Neural cell (in vitro differentiated cells): ENCODE results near the gene PCDHB7. TPM values are rescaled to one million over a fixed set of nuclear protein-coding genes. Genes with fewer than 3 reads are reported as not detected.
"Not testable (repeated sequence)": the region's sequence is repeated elsewhere in the genome, so short reads cannot be mapped to it uniquely, and the experiment has no call there.

ENCODE experiments used
- H2AFZ ChIP-seq: fragments of 200-600, 300-800 bp; sonication (generic), shearing (Covaris generic); 2 replicates; pipeline ENCODE4 v1.6.0; 2014; ENCODE audit warnings: low read depth, mild to moderate bottlenecking, antibody characterized with exemption, low read length, moderate library complexity
- H3F3A ChIP-seq: fragments of 200-600 bp; shearing (Covaris generic); 2 replicates; pipeline ENCODE4 v1.6.1; 2016; ENCODE audit warnings: mild to moderate bottlenecking, moderate library complexity, mixed read lengths, antibody characterized with exemption, low read length; ENCODE audit not compliant: insufficient read depth, poor library complexity, severe bottlenecking
- H3K27ac ChIP-seq: fragments of 200-600, 300-800 bp; sonication (generic), shearing (Covaris generic); 2 replicates; pipeline ENCODE4 v1.5.1; 2014; ENCODE audit warnings: mild to moderate bottlenecking, low read length, moderate library complexity
- H3K27me3 ChIP-seq: fragments of 300-800, 200-600 bp; sonication (generic), shearing (Covaris generic); 2 replicates; pipeline ENCODE4 v1.6.0; 2014; ENCODE audit warnings: mild to moderate bottlenecking, low read depth, low read length, moderate library complexity; ENCODE audit not compliant: insufficient read depth
- H3K36me3 ChIP-seq: fragments of 300-800, 200-600 bp; sonication (generic), shearing (Covaris generic); 2 replicates; pipeline ENCODE4 v1.5.1; 2014; ENCODE audit warnings: mild to moderate bottlenecking, antibody characterized with exemption, low read length, moderate library complexity; ENCODE audit not compliant: insufficient read depth
- H3K4me2 ChIP-seq: fragments of 300-800, 200-600 bp; sonication (generic), shearing (Covaris generic); 2 replicates; pipeline ENCODE4 v1.6.0; 2014; ENCODE audit warnings: mild to moderate bottlenecking, low read length
- H3K4me3 ChIP-seq: fragments of 300-800, 200-600 bp; sonication (generic), shearing (Covaris generic); 2 replicates; pipeline ENCODE4 v1.5.1; 2014; ENCODE audit warnings: mild to moderate bottlenecking, low read length, moderate library complexity
- H3K79me2 ChIP-seq: fragments of 200-600 bp; shearing (Covaris generic); replicated peaks from 2 replicates; pipeline ENCODE4 v1.6.0; 2014; ENCODE audit warnings: mild to moderate bottlenecking, low read length, moderate library complexity; ENCODE audit not compliant: insufficient read depth
- H3K9ac ChIP-seq: fragments of 300-800, 200-600 bp; sonication (generic), shearing (Covaris generic); 2 replicates; pipeline ENCODE4 v1.6.1; 2016; ENCODE audit warnings: mild to moderate bottlenecking, low read length, mixed read lengths
- H3K9me2 ChIP-seq: fragments of 200-600 bp; shearing (Covaris generic); 2 replicates; pipeline ENCODE4 v1.6.1; 2016; ENCODE audit warnings: mild to moderate bottlenecking, low read length, mixed read lengths; ENCODE audit not compliant: insufficient read depth
- H3K9me3 ChIP-seq: fragments of 200-600, 300-800 bp; sonication (generic), shearing (Covaris generic); 2 replicates; pipeline ENCODE4 v1.6.1; 2016; ENCODE audit warnings: mild to moderate bottlenecking, mixed run types, low read length, moderate library complexity, mixed read lengths
- H4K20me1 ChIP-seq: fragments of 200-600 bp; shearing (Covaris generic); 2 replicates; pipeline ENCODE4 v1.6.1; 2016; ENCODE audit warnings: mild to moderate bottlenecking, mixed run types; ENCODE audit not compliant: insufficient read depth
- MXI1 ChIP-seq: fragments of 450-650 bp; conservative IDR thresholded peaks from 2 replicates; pipeline ENCODE4 v1.6.1; 2014; ENCODE audit warnings: antibody characterized with exemption, mild to moderate bottlenecking; ENCODE audit not compliant: poor library complexity, severe bottlenecking
- SMC3 ChIP-seq: fragments of 450-650 bp; conservative IDR thresholded peaks from 2 replicates; pipeline ENCODE4 v1.6.1; 2014; ENCODE audit warnings: antibody characterized with exemption, mild to moderate bottlenecking, moderate library complexity; ENCODE audit not compliant: poor library complexity
- polyA plus RNA-seq: library from polyadenylated mRNA; depleted of rRNA; stranded (reverse); fragments of >200 nt; gene quantifications from 2 replicates; pipeline ENCODE4 v1.2.3, GENCODE V29; 2014

The PCDHB7 gene
- polyA plus RNA-seq, 1 donor from 2014 or later, result 0.99 TPM

GRCh38 chr5:141152096-141152495 is 20.3 kb upstream of the PCDHB7 start:
- H3K79me2 ChIP-seq, H3K27me3 ChIP-seq, H3K9ac ChIP-seq, H3K27ac ChIP-seq, H3K4me2 ChIP-seq, H3F3A ChIP-seq, H4K20me1 ChIP-seq, H3K4me3 ChIP-seq, H3K9me2 ChIP-seq, H2AFZ ChIP-seq: not testable (repeated sequence)
- H3K9me3 ChIP-seq, result peaks cover 30% of the 10 kb centered on the region
- peaks cover 11% of the 10 kb centered on the region for H3K36me3 ChIP-seq

GRCh38 chr5:141155540-141156374 is 16.7 kb upstream of the PCDHB7 start:
- Histone ChIP-seq H3K9me2 (no peaks in the 10 kb centered on the region), H3K27me3 (no peaks in the 10 kb centered on the region), H3K4me3 (no peak overlapping the region), H3K9me3 (peaks cover 20% of the 10 kb centered on the region), H4K20me1 (no peaks in the 10 kb centered on the region), H2AFZ (no peak overlapping the region), H3K4me2 (no peak overlapping the region), H3F3A (no peaks in the 10 kb centered on the region), H3K79me2 (no peaks in the 10 kb centered on the region), H3K27ac (no peak overlapping the region), H3K36me3 (peaks cover 8% of the 10 kb centered on the region), H3K9ac (no peak overlapping the region)
- TF ChIP-seq MXI1 (no peak), SMC3 (no peak)

- not testable (repeated sequence) for H4K20me1 ChIP-seq, H2AFZ ChIP-seq, H3K4me3 ChIP-seq, H3K27ac ChIP-seq, H3K9ac ChIP-seq, H3F3A ChIP-seq, H3K9me2 ChIP-seq, H3K79me2 ChIP-seq, H3K36me3 ChIP-seq, H3K4me2 ChIP-seq, H3K27me3 ChIP-seq
- peaks cover 19% of the 10 kb centered on the region for H3K9me3 ChIP-seq
Measured at GRCh38 chr5:141157356-141157755, 15.1 kb upstream of the PCDHB7 start.

GRCh38 chr5:141157901-141158300 is 14.5 kb upstream of the PCDHB7 start:
- peaks cover 16% of the 10 kb centered on the region for H3K9me3 ChIP-seq
- not testable (repeated sequence) for H3K27me3 ChIP-seq, H3K27ac ChIP-seq, H2AFZ ChIP-seq, H3K9me2 ChIP-seq, H3K4me2 ChIP-seq, H3K4me3 ChIP-seq, H3F3A ChIP-seq, H4K20me1 ChIP-seq, H3K9ac ChIP-seq, H3K36me3 ChIP-seq, H3K79me2 ChIP-seq

- H3K4me3 ChIP-seq, H4K20me1 ChIP-seq, H3K79me2 ChIP-seq, H2AFZ ChIP-seq, H3K36me3 ChIP-seq, H3K9ac ChIP-seq, H3K27me3 ChIP-seq, H3K9me3 ChIP-seq, H3K9me2 ChIP-seq, H3K4me2 ChIP-seq, H3F3A ChIP-seq, H3K27ac ChIP-seq: not testable (repeated sequence)
Measured at GRCh38 chr5:141174291-141175104, 2.1 kb downstream of the PCDHB7 start.
